VCaP (cell line): ENCODE measurements around the gene SLIT2.
A peak's percentile ranks its signal among the peaks of the same experiment; 100 is the strongest.

Experiments used
- H3K27ac ChIP-seq: fragments of 450-650 bp; 2 replicates; pipeline ENCODE4 v1.5.1; 2017
- CTCF ChIP-seq: fragments of 450-650 bp; conservative IDR thresholded peaks from 2 replicates; pipeline ENCODE4 v1.5.1; 2017; ENCODE audit warnings: mild to moderate bottlenecking, moderate library complexity

SLIT2 gene

DNA sequence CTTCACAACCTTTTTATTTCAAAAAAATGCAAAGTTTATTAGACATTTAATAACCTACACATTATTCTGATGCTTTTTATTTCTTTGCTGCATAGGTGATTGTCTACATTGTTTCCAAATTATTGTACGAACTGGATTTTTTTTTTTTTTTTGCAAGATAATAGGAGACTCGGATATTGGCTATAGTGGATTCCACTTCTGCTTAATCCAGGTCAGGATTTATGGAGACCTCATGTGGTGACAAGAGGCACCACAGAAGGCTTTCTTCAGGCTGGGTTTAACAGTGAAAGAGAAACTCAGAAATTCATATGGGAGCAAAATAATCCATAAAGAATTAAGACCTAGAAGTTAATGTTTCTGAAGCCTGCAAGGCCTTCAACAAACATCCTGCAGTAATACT is 2.4 kb upstream of the SLIT2 start:
- TF ChIP-seq CTCF = peak; percentile 69
- no peak overlapping the region for H3K27ac ChIP-seq

DNA sequence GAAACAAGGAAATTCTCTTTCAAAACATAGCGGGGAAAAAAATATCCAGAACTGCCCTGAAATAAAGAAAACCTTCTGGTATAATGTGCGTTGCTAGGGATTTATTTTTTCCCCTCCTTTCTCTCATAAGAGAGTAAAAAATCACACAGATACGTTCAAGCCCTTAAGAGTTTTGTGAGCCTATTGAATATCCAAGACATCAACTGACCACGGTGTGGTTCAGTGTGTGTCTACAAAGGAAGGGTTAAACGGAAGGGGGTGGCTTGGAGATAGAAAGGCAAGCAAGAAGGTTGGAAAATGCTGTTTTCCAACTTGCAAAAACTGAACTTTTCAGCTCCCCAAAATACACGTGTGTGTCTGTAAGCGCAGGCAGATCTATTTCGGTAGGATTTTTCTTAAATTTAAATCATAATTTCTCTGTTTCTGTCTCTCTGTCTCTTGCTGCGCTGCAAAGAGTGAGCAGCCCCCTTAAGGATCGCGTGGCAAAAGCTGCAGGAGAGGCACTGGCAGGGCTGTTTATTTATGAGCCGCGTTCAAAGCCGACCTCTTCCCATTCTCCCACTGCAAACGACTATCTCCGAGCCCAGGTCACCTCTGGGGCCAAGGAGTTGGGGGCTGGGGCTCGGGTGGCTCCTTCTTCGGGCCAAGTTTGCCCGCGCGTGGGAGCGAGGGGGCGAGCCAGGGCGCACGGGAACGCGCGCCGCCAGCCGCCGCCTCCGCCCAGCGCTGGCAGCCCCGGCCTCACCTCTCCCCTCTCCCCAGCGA is 492 bp upstream of the SLIT2 start:
- no peak overlapping the region for H3K27ac ChIP-seq
- TF ChIP-seq CTCF = no peak

- no peak overlapping the region for H3K27ac ChIP-seq
- no peak for TF ChIP-seq CTCF
Observed at GRCh38 chr4:20252656-20253282, 1.1 kb downstream of the SLIT2 start.

DNA sequence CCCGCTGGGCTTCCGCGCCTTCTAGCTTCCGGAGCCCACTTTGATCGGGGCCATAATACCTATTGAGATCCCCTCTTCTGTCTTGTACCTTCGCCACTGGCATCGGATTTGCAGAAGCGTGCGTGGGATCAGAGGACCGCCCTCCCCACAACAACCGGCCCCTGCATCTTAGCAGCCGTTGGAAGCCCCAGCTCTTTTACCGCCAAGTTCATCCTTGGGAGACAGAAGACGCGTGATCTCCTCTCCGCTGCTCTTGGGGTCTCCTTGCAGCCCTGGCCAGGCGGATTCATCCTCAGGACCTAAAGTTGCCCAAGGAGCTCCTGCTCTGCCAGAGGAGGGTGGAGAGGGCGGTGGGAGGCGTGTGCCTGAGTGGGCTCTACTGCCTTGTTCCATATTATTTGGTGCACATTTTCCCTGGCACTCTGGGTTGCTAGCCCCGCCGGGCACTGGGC is 1.6 kb downstream of the SLIT2 start:
- no peak for TF ChIP-seq CTCF
- H3K27ac ChIP-seq = no peak overlapping the region

DNA sequence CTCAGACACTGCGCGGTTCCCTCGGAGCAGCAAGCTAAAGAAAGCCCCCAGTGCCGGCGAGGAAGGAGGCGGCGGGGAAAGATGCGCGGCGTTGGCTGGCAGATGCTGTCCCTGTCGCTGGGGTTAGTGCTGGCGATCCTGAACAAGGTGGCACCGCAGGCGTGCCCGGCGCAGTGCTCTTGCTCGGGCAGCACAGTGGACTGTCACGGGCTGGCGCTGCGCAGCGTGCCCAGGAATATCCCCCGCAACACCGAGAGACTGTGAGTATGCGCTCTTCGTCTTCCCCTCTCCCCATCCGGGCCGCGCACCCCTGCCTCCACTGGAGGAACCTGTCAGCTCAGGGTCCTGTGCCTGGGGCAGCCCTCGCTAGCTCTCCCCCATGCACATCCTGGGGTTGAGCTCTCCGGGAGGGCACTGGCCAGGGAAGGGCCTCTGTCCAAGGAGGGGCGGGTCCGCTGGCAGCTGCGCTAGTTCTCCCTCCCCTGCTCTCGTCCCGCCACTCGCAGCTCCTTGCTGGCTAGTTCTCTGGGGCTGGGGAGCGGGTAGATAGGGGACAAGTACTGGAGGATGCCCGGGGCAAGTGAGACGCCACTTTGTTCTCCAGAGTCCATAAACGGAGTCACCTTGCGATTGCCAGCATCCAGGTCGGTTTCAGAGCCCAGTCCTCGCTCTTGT is 2.2 kb downstream of the SLIT2 start:
- no peak overlapping the region for H3K27ac ChIP-seq
- TF ChIP-seq CTCF = no peak

GRCh38 chr4:20254511-20255250 is 3.0 kb downstream of the SLIT2 start:
- TF ChIP-seq CTCF = no peak
- no peak overlapping the region for H3K27ac ChIP-seq

DNA sequence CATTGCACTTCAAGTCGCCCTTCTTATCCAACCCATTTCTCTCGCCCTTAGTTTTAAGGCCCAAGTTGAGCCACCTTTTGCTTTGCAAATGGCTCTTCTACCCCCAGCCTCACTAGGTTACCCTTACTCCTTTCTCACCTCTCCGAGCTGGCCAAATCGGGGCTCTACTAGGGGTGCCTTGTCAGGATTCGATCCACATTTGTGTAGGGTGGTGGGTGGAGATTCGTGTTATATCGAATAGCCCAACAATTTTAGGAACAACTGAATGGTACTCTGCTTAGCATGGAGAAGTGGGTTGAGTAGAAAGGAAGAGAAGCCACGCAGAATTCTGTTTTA is 3.5 kb downstream of the SLIT2 start:
- TF ChIP-seq CTCF = no peak
- H3K27ac ChIP-seq = no peak overlapping the region
